ENCODE results near the gene PLPP1.

Gene PLPP1

DNA sequence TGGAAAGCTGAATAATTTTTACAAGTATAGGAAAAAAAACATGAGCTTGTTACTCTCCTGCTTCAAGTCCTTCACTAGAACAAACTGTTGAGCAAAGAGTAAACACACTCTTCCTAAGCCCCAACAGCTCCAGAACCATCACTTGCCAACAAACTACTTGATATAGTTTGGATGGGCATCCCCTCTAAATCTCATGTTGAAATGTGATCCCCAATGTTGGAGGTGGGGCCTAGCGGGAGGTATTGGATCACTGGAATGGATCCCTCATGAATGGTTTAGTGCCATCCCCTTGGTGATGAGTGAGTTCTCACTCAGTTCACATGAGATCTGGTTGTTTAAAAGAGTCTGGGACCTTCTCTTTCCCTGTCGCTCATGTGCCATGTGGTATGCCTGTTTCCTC lies 82.8 kb downstream of the PLPP1 start:
- H3K9me3 ChIP-seq (ENCODE audit: control insufficient read depth, insufficient read depth, low read length), result no peaks in the 10 kb centered on the region
- no peaks in the 10 kb centered on the region for H3K36me3 ChIP-seq (ENCODE audit: control insufficient read depth, low read length)
- no peak overlapping the region for H3K4me2 ChIP-seq (ENCODE audit: low read length)
- H3K9me2 ChIP-seq (replicated peaks; ENCODE audit: control insufficient read depth, low read length), result no peaks in the 10 kb centered on the region
- H3F3A ChIP-seq (ENCODE audit: control insufficient read depth, insufficient read depth), result no peaks in the 10 kb centered on the region
- H3K27ac ChIP-seq (ENCODE audit: low read depth, low read length), result no peak overlapping the region
- no peaks in the 10 kb centered on the region for H3K4me1 ChIP-seq (ENCODE audit: control insufficient read depth, low read length)
- H3K4me3 ChIP-seq (ENCODE audit: low read length), result no peak overlapping the region
- no peaks in the 10 kb centered on the region for H3K27me3 ChIP-seq (ENCODE audit: control insufficient read depth, low read length)
- no peaks in the 10 kb centered on the region for H4K20me1 ChIP-seq (ENCODE audit: control insufficient read depth, insufficient read depth, low read depth, low read length)
- TF ChIP-seq EZH2phosphoT487 (IDR thresholded peaks at IDR 0.05; ENCODE audit: borderline replicate concordance, low read length) (no peak), CTCF (IDR thresholded peaks at IDR 0.05; ENCODE audit: low read depth, low read length, poor library complexity, severe bottlenecking) (no peak)
- no peaks in the 10 kb centered on the region for H3K79me2 ChIP-seq (ENCODE audit: control insufficient read depth, low read length)

DNA sequence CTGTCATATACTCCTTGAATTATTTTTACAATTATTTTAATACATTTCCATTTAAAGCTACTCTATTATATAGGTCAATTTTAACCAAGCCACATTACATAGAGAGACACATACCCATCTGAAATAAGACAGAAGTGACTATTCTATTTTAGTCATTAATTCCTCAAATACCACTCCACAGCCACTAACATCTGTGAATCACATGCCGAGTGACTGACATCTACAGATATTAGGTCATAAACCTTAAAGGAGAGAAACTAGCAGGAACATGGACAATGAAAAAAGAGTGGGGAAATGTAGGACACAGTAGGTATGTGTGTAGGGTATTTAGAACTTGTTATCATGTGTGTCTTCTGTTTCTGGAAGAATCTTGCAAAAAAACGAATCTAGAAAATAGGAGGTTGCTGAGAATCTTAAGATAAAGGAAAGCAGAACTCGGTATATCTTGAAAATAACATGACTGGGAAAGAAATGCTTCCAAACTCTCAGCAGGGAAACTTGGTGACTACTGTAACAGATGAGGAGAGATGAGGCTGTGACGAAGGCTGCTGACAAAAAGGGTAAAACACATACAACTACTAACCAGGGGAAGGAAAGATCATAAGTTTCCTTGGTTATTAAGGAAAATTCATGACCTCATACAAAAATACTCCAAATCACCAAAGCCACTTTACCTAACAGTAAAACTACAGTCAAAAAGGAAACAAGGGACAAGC lies 84.6 kb downstream of the PLPP1 start:
- Histone ChIP-seq H3K36me3 (ENCODE audit: control insufficient read depth, low read length) (no peaks in the 10 kb centered on the region), H3K4me1 (ENCODE audit: control insufficient read depth, low read length) (no peaks in the 10 kb centered on the region), H3K9me2 (replicated peaks; ENCODE audit: control insufficient read depth, low read length) (no peaks in the 10 kb centered on the region), H3K4me2 (ENCODE audit: low read length) (no peak overlapping the region), H3K27ac (ENCODE audit: low read depth, low read length) (no peak overlapping the region), H3K9me3 (ENCODE audit: control insufficient read depth, insufficient read depth, low read length) (no peaks in the 10 kb centered on the region), H3K4me3 (ENCODE audit: low read length) (no peak overlapping the region), H4K20me1 (ENCODE audit: control insufficient read depth, insufficient read depth, low read depth, low read length) (no peaks in the 10 kb centered on the region), H3F3A (ENCODE audit: control insufficient read depth, insufficient read depth) (no peaks in the 10 kb centered on the region), H3K27me3 (ENCODE audit: control insufficient read depth, low read length) (no peaks in the 10 kb centered on the region), H3K79me2 (ENCODE audit: control insufficient read depth, low read length) (no peaks in the 10 kb centered on the region)
- TF ChIP-seq CTCF (IDR thresholded peaks at IDR 0.05; ENCODE audit: low read depth, low read length, poor library complexity, severe bottlenecking) (no peak), EZH2phosphoT487 (IDR thresholded peaks at IDR 0.05; ENCODE audit: borderline replicate concordance, low read length) (no peak)

DNA sequence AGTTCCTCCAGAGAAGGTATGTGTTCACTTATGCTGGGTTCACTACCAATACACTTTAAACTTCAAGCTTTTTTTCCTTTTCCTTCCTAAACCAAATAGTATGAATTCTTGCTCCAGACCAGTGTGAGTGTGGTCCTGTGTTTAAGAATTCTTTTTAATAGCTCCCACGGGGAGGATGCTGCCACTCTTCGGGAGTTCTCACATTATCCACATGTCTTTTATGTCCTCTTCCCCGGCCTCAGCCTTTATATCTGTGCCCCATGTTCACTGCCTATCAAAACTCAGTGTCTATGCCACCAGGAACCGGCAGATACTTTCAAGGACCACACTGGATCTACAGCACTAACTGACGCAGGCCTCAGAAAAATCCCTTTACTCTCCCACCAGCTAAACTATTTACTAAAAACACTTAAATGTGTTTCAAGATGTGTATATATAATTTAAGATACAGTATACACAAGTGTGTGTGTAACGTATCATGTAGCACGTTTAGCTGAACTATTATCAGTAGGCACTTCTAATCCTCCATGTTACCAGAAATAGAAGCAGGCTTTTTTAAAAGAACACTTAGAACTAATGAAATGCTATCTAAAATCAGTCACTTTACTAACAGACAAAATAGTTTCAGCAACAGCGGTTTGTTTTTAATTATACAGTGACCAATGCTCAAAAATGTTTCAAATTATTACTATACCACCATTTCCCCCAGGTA lies 88.0 kb downstream of the PLPP1 start:
- Histone ChIP-seq H3K79me2 (ENCODE audit: control insufficient read depth, low read length) (no peaks in the 10 kb centered on the region), H3K4me3 (ENCODE audit: low read length) (no peak overlapping the region), H3K4me2 (ENCODE audit: low read length) (no peak overlapping the region), H3K9me2 (replicated peaks; ENCODE audit: control insufficient read depth, low read length) (no peaks in the 10 kb centered on the region), H3K27me3 (ENCODE audit: control insufficient read depth, low read length) (no peaks in the 10 kb centered on the region), H3F3A (ENCODE audit: control insufficient read depth, insufficient read depth) (no peaks in the 10 kb centered on the region), H4K20me1 (ENCODE audit: control insufficient read depth, insufficient read depth, low read depth, low read length) (no peaks in the 10 kb centered on the region), H3K4me1 (ENCODE audit: control insufficient read depth, low read length) (no peaks in the 10 kb centered on the region), H3K27ac (ENCODE audit: low read depth, low read length) (no peak overlapping the region), H3K9me3 (ENCODE audit: control insufficient read depth, insufficient read depth, low read length) (no peaks in the 10 kb centered on the region), H3K36me3 (ENCODE audit: control insufficient read depth, low read length) (no peaks in the 10 kb centered on the region)
- TF ChIP-seq CTCF (IDR thresholded peaks at IDR 0.05; ENCODE audit: low read depth, low read length, poor library complexity, severe bottlenecking) (no peak), EZH2phosphoT487 (IDR thresholded peaks at IDR 0.05; ENCODE audit: borderline replicate concordance, low read length) (no peak)
